DND-41 (cell line): ENCODE results near the gene CD320.

ENCODE experiments used
- ATAC-seq: fragments of 200-7000 bp; cut with Tn5 transposase; 3 replicates; pipeline ENCODE4 v1.9.1; 2021; ENCODE audit warnings: low read depth; ENCODE audit not compliant: insufficient read depth
- DNase-seq: peaks from one replicate; pipeline ENCODE4 v3.0.0-alpha.2; 2020
- H2AFZ ChIP-seq: 2 replicates; pipeline ENCODE4 v1.6.0; 2012; ENCODE audit warnings: low read depth, low read length
- H3K27ac ChIP-seq: 2 replicates; pipeline ENCODE4 v1.5.1; 2012; ENCODE audit warnings: low read length, inconsistent platforms
- H3K27me3 ChIP-seq: fragments of 200-600 bp; sonication (generic); 2 replicates; pipeline ENCODE4 v1.6.0; 2012; ENCODE audit warnings: low read length, mild to moderate bottlenecking, inconsistent platforms; ENCODE audit not compliant: insufficient read depth, poor library complexity
- H3K36me3 ChIP-seq: 2 replicates; pipeline ENCODE4 v1.5.1; 2012; ENCODE audit warnings: low read length, inconsistent platforms; ENCODE audit not compliant: insufficient read depth
- H3K4me1 ChIP-seq: 2 replicates; pipeline ENCODE4 v1.5.1; 2012; ENCODE audit warnings: mild to moderate bottlenecking, low read length; ENCODE audit not compliant: insufficient read depth
- H3K4me2 ChIP-seq: 2 replicates; pipeline ENCODE4 v1.6.0; 2012; ENCODE audit warnings: mild to moderate bottlenecking, moderate library complexity, low read length, inconsistent platforms; ENCODE audit not compliant: insufficient read depth
- H3K4me3 ChIP-seq, 2 experiments: fragments of 200-600 bp in 1 of 2; shearing (Covaris generic) in 1 of 2; 2 replicates each; pipeline ENCODE4 v1.5.1; 2012 to 2016; ENCODE audit warnings: inconsistent platforms in 2 of 2, low read length in 2 of 2, mild to moderate bottlenecking in 2 of 2, low read depth in 1 of 2, moderate library complexity in 1 of 2
- H3K79me2 ChIP-seq: 2 replicates; pipeline ENCODE4 v1.6.0; 2012; ENCODE audit warnings: low read length, inconsistent platforms; ENCODE audit not compliant: insufficient read depth
- H3K9ac ChIP-seq: 2 replicates; pipeline ENCODE4 v1.6.0; 2012; ENCODE audit warnings: low read depth, mild to moderate bottlenecking, inconsistent platforms, low read length, moderate library complexity
- H3K9me3 ChIP-seq: 2 replicates; pipeline ENCODE4 v1.5.1; 2012; ENCODE audit warnings: low read length, moderate library complexity, mild to moderate bottlenecking, inconsistent platforms; ENCODE audit not compliant: insufficient read depth, severe bottlenecking
- H4K20me1 ChIP-seq: 2 replicates; pipeline ENCODE4 v1.6.0; 2012; ENCODE audit warnings: low read length; ENCODE audit not compliant: insufficient read depth
- EZH2 ChIP-seq: IDR thresholded peaks from 3 replicates; pipeline ENCODE4 v1.6.1; 2012; ENCODE audit warnings: borderline replicate concordance, low read depth, mild to moderate bottlenecking, moderate library complexity, low read length, inconsistent platforms; ENCODE audit not compliant: severe bottlenecking
- TF ChIP-seq, protein P1 (sequence below): IDR thresholded peaks from 2 replicates; pipeline ENCODE4 v1.5.1; 2012; ENCODE audit warnings: borderline replicate concordance, low read length, moderate library complexity, mild to moderate bottlenecking; ENCODE audit not compliant: poor library complexity, severe bottlenecking; ENCODE audit errors: extremely low read depth

The CD320 gene

GRCh38 chr19:8255426-8256125, 52.6 kb downstream of the CD320 start:
- H3K27me3 ChIP-seq = no peaks in the 10 kb centered on the region
- TF ChIP-seq EZH2 = no peak
- TF ChIP-seq, protein P1, sequence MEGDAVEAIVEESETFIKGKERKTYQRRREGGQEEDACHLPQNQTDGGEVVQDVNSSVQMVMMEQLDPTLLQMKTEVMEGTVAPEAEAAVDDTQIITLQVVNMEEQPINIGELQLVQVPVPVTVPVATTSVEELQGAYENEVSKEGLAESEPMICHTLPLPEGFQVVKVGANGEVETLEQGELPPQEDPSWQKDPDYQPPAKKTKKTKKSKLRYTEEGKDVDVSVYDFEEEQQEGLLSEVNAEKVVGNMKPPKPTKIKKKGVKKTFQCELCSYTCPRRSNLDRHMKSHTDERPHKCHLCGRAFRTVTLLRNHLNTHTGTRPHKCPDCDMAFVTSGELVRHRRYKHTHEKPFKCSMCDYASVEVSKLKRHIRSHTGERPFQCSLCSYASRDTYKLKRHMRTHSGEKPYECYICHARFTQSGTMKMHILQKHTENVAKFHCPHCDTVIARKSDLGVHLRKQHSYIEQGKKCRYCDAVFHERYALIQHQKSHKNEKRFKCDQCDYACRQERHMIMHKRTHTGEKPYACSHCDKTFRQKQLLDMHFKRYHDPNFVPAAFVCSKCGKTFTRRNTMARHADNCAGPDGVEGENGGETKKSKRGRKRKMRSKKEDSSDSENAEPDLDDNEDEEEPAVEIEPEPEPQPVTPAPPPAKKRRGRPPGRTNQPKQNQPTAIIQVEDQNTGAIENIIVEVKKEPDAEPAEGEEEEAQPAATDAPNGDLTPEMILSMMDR = no peak
- H4K20me1 ChIP-seq = no peaks in the 10 kb centered on the region
- no peak overlapping the region for H3K9ac ChIP-seq
- ATAC-seq (no peak), DNase-seq (no peak)
- H3K4me1 ChIP-seq = peaks cover 3% of the 10 kb centered on the region; the same call in 1 of the 2 replicates
- no peak overlapping the region for H3K27ac ChIP-seq
- H3K36me3 ChIP-seq = no peaks in the 10 kb centered on the region
- H2AFZ ChIP-seq = no peak overlapping the region
- H3K79me2 ChIP-seq = no peaks in the 10 kb centered on the region
- no peaks in the 10 kb centered on the region for H3K9me3 ChIP-seq
- no peak overlapping the region for H3K4me3 ChIP-seq
- H3K4me2 ChIP-seq = no peak overlapping the region

DNA sequence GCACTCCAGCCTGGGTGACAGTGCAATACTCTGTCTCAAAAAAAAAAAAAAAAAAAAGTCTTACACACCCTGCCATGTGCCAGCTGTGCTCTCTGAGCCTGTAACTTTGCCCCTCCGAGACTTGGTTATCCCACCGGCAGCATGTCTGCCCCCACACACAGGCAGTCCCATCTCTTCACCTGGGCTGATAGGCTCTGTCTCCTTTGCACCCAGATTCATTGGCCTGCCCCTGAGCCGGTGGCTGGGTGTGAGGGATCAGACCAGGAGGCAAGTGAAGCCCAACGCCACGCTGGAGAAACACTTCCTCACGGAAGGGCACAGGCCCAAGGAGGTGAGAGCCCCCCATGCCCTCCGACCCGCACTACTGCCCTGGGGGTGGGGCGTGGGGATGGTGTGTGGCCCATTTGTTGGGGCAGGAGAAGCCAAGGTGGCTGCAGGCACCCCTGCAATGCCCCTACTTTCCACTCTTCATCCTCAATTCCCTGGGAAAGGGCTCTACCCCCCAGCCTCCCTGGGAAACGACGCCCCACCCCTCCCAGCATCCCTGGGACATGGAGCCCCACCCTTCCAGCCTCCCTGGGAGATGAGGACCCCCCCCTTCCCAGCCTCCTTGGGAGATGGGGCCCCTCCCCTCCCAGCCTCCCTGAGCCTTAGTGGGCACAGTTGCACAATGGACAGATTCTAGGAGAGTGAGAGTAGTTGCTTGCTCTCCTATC, 53.7 kb downstream of the CD320 start:
- H3K9me3 ChIP-seq = no peaks in the 10 kb centered on the region
- H3K27me3 ChIP-seq = no peaks in the 10 kb centered on the region
- no peaks in the 10 kb centered on the region for H3K36me3 ChIP-seq
- TF ChIP-seq, protein P1 = no peak
- TF ChIP-seq EZH2 = no peak
- H3K9ac ChIP-seq = no peak overlapping the region
- DNase-seq (no peak), ATAC-seq (no peak)
- no peaks in the 10 kb centered on the region for H3K79me2 ChIP-seq
- H3K4me3 ChIP-seq = no peak overlapping the region
- no peaks in the 10 kb centered on the region for H4K20me1 ChIP-seq
- H3K4me1 ChIP-seq = peaks cover 3% of the 10 kb centered on the region; the same call in 1 of the 2 replicates
- no peak overlapping the region for H2AFZ ChIP-seq
- H3K27ac ChIP-seq = no peak overlapping the region
- H3K4me2 ChIP-seq = no peak overlapping the region

DNA sequence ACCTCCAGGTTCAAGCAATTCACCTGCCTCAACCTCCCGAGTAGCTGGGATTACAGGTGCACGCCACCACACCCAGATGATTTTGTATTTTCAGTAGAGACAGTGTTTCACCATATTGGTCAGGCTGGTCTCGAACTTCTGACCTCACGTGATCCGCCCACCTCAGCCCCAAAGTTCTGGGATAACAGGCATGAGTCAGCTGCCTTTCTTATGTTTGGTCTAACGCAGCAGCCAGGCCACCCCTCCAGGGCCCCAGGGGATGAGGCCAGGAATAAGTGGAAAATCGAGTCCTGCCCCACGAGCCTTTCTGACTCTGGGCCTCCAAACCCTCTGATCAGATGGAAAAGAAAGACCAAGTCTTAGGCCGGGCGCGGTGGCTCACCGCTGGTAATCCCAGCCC, 54.5 kb downstream of the CD320 start:
- Histone ChIP-seq H3K9ac (no peak overlapping the region), H3K4me3 (no peak overlapping the region), H3K4me1 (peaks cover 3% of the 10 kb centered on the region; the same call in 1 of the 2 replicates), H3K36me3 (no peaks in the 10 kb centered on the region), H2AFZ (no peak overlapping the region), H3K79me2 (no peaks in the 10 kb centered on the region), H4K20me1 (no peaks in the 10 kb centered on the region), H3K9me3 (no peaks in the 10 kb centered on the region), H3K27me3 (no peaks in the 10 kb centered on the region), H3K4me2 (no peak overlapping the region), H3K27ac (no peak overlapping the region)
- TF ChIP-seq EZH2 = no peak
- TF ChIP-seq, protein P1 = no peak
- no peak for ATAC-seq
- no peak for DNase-seq
